Neural progenitor cell (in vitro differentiated cells): ENCODE results near the gene LSM2. TPM values are rescaled to one million over a fixed set of nuclear protein-coding genes. Genes with fewer than 3 reads are reported as not detected.

Experiments
- DNase-seq: peaks from one replicate; pipeline ENCODE4 v3.0.0-alpha.2; 2016; ENCODE audit warnings: low spot score
- H2AFZ ChIP-seq: fragments of 200-600 bp; sonication (generic); replicated peaks from 2 replicates; pipeline ENCODE4 v1.6.1; 2016; ENCODE audit warnings: antibody characterized with exemption
- H3F3A ChIP-seq: fragments of 200-600 bp; sonication (generic); 2 replicates; pipeline ENCODE4 v1.6.1; 2016; ENCODE audit warnings: antibody characterized with exemption, low read depth
- H3K27ac ChIP-seq: fragments of 200-600 bp; sonication (generic); 2 replicates; pipeline ENCODE4 v1.5.1; 2016; ENCODE audit warnings: mild to moderate bottlenecking
- H3K27me3 ChIP-seq: fragments of 200-600 bp; sonication (generic); 2 replicates; pipeline ENCODE4 v1.6.1; 2016; ENCODE audit warnings: mild to moderate bottlenecking, moderate library complexity
- H3K36me3 ChIP-seq: fragments of 200-600 bp; sonication (generic); 2 replicates; pipeline ENCODE4 v1.5.1; 2016
- H3K4me1 ChIP-seq: fragments of 200-600 bp; sonication (generic); 2 replicates; pipeline ENCODE4 v1.6.1; 2016; ENCODE audit warnings: mixed run types
- H3K4me2 ChIP-seq: fragments of 200-600 bp; sonication (generic); 2 replicates; pipeline ENCODE4 v1.6.1; 2016
- H3K4me3 ChIP-seq: fragments of 200-600 bp; sonication (generic); 2 replicates; pipeline ENCODE4 v1.5.1; 2016
- H3K79me2 ChIP-seq: fragments of 200-600 bp; sonication (generic); 2 replicates; pipeline ENCODE4 v1.6.1; 2016; ENCODE audit warnings: low read depth
- H3K9ac ChIP-seq: fragments of 200-600 bp; sonication (generic); 2 replicates; pipeline ENCODE4 v1.6.1; 2016
- H3K9me3 ChIP-seq: fragments of 200-600 bp; sonication (generic); 2 replicates; pipeline ENCODE4 v1.5.1; 2016; ENCODE audit warnings: low read depth
- H4K20me1 ChIP-seq: fragments of 200-600 bp; sonication (generic); 2 replicates; pipeline ENCODE4 v1.6.1; 2016; ENCODE audit warnings: low read depth
- H3K27ac Mint-ChIP-seq: 3 replicates; pipeline ENCODE4 v1.8.0; 2021; ENCODE audit warnings: mixed read lengths
- H3K27me3 Mint-ChIP-seq: 2 replicates; pipeline ENCODE4 v1.8.0; 2022; ENCODE audit warnings: low read depth, mild to moderate bottlenecking, inconsistent platforms, moderate library complexity, mixed read lengths; ENCODE audit not compliant: insufficient read depth
- H3K36me3 Mint-ChIP-seq: 3 replicates; pipeline ENCODE4 v1.8.0; 2021; ENCODE audit warnings: mixed read lengths
- H3K4me1 Mint-ChIP-seq: 3 replicates; pipeline ENCODE4 v1.8.0; 2021; ENCODE audit warnings: mixed read lengths
- H3K4me3 Mint-ChIP-seq: 3 replicates; pipeline ENCODE4 v1.8.0; 2021; ENCODE audit warnings: mild to moderate bottlenecking, moderate library complexity, mixed read lengths
- H3K9me3 Mint-ChIP-seq: 3 replicates; pipeline ENCODE4 v1.8.0; 2020; ENCODE audit warnings: mixed read lengths
- CTCF ChIP-seq: fragments of 200-600 bp; sonication (generic); IDR thresholded peaks from 2 replicates; pipeline ENCODE4 v1.5.1; 2017; ENCODE audit warnings: antibody characterized with exemption, mild to moderate bottlenecking
- EZH2 ChIP-seq: fragments of 200-600 bp; sonication (generic); IDR thresholded peaks from 2 replicates; pipeline ENCODE4 v1.6.1; 2017; ENCODE audit warnings: antibody characterized with exemption, mild to moderate bottlenecking, moderate library complexity
- EZH2phosphoT487 ChIP-seq: fragments of 200-600 bp; sonication (generic); IDR thresholded peaks from 2 replicates; pipeline ENCODE4 v1.6.1; 2017; ENCODE audit warnings: antibody characterized with exemption
- total RNA-seq: library from RNA; depleted of rRNA; stranded (reverse); fragments of >200 nt; gene quantifications from 2 replicates; pipeline ENCODE4 v1.2.3, GENCODE V29; 2015; ENCODE audit warnings: low replicate concordance

The LSM2 gene
- total RNA-seq, 1 donor from 2014 or later = 105 TPM

- H3K4me3 Mint-ChIP-seq = no peak overlapping the region
- Histone ChIP-seq H3F3A (peaks cover 18% of the 10 kb centered on the region), H3K79me2 (no peaks in the 10 kb centered on the region), H3K9ac (no peak overlapping the region), H2AFZ (no peak overlapping the region), H3K27ac (no peak overlapping the region), H3K36me3 (no peaks in the 10 kb centered on the region), H3K4me2 (no peak overlapping the region), H3K4me3 (no peak overlapping the region), H3K4me1 (peaks cover 19% of the 10 kb centered on the region), H4K20me1 (no peaks in the 10 kb centered on the region), H3K9me3 (no peaks in the 10 kb centered on the region), H3K27me3 (no peaks in the 10 kb centered on the region)
- H3K4me1 Mint-ChIP-seq = peaks cover 27% of the 10 kb centered on the region
- H3K27me3 Mint-ChIP-seq = peaks cover 7% of the 10 kb centered on the region
- no peak for TF ChIP-seq EZH2phosphoT487
- no peak for TF ChIP-seq EZH2
- no peak for TF ChIP-seq CTCF
- H3K27ac Mint-ChIP-seq = peak overlapping the region; percentile 13
- no peak for DNase-seq
- peaks cover 40% of the 10 kb centered on the region for H3K36me3 Mint-ChIP-seq
- no peaks in the 10 kb centered on the region for H3K9me3 Mint-ChIP-seq
These were observed 45.4 kb downstream of the LSM2 start for GRCh38 chr6:31761343-31761742.

- no peak for TF ChIP-seq CTCF
- TF ChIP-seq EZH2 = no peak
- TF ChIP-seq EZH2phosphoT487 = no peak
- Mint-ChIP-seq H3K27me3 (peaks cover 7% of the 10 kb centered on the region), H3K4me3 (no peak overlapping the region), H3K36me3 (peaks cover 40% of the 10 kb centered on the region), H3K27ac (peak overlapping the region; percentile 57), H3K4me1 (peaks cover 27% of the 10 kb centered on the region), H3K9me3 (no peaks in the 10 kb centered on the region)
- Histone ChIP-seq H3K9ac (no peak overlapping the region), H3K4me3 (no peak overlapping the region), H2AFZ (no peak overlapping the region), H3K36me3 (no peaks in the 10 kb centered on the region), H3K27me3 (no peaks in the 10 kb centered on the region), H4K20me1 (no peaks in the 10 kb centered on the region), H3K27ac (no peak overlapping the region), H3K4me1 (peaks cover 17% of the 10 kb centered on the region), H3K9me3 (no peaks in the 10 kb centered on the region), H3F3A (peaks cover 18% of the 10 kb centered on the region), H3K4me2 (no peak overlapping the region), H3K79me2 (no peaks in the 10 kb centered on the region)
- DNase-seq = no peak
These were observed 46.0 kb downstream of the LSM2 start for GRCh38 chr6:31760790-31761189.

GRCh38 chr6:31758281-31758680 lies 48.5 kb downstream of the LSM2 start:
- no peaks in the 10 kb centered on the region for H3K27me3 ChIP-seq
- peaks cover 4% of the 10 kb centered on the region for H3F3A ChIP-seq
- no peaks in the 10 kb centered on the region for H4K20me1 ChIP-seq
- TF ChIP-seq EZH2 (no peak), CTCF (no peak), EZH2phosphoT487 (no peak)
- no peak overlapping the region for H2AFZ ChIP-seq
- H3K4me1 ChIP-seq = peaks cover 6% of the 10 kb centered on the region
- no peak overlapping the region for H3K4me3 ChIP-seq
- H3K4me2 ChIP-seq = no peak overlapping the region
- H3K9me3 Mint-ChIP-seq = no peaks in the 10 kb centered on the region
- H3K4me1 Mint-ChIP-seq = peaks cover 14% of the 10 kb centered on the region
- no peaks in the 10 kb centered on the region for H3K9me3 ChIP-seq
- DNase-seq = no peak
- H3K36me3 ChIP-seq = no peaks in the 10 kb centered on the region
- no peak overlapping the region for H3K27ac Mint-ChIP-seq
- H3K79me2 ChIP-seq = no peaks in the 10 kb centered on the region
- H3K4me3 Mint-ChIP-seq = no peak overlapping the region
- peaks cover 37% of the 10 kb centered on the region for H3K36me3 Mint-ChIP-seq
- H3K27me3 Mint-ChIP-seq = peaks cover 7% of the 10 kb centered on the region
- no peak overlapping the region for H3K9ac ChIP-seq
- H3K27ac ChIP-seq = no peak overlapping the region
